GM04503 (cell line): ENCODE measurements around the gene KCNQ1OT1.

Source experiments
- DNase-seq: peaks from one replicate; pipeline ENCODE4 v3.0.0-alpha.2; 2012; ENCODE audit warnings: low read depth

The KCNQ1OT1 gene

DNA sequence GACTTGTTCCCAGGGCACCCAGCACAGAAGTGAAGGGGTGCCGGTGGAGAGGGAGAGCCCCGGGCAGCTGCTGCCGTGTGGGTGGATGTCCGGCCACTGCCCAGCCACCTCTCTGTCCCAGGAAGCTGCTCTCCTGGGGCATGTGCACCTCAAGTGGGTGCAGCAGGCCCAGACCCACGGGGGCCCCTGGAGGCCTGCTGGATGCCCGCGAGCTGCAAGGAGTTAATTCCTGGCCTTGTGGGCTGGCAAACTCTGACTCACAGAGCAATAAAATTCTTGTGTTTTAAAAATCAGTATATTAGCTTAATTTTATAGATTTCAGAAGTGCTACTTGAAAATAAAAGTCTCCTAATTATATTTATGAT, 37.4 kb upstream of the KCNQ1OT1 start:
- no peak for DNase-seq

DNA sequence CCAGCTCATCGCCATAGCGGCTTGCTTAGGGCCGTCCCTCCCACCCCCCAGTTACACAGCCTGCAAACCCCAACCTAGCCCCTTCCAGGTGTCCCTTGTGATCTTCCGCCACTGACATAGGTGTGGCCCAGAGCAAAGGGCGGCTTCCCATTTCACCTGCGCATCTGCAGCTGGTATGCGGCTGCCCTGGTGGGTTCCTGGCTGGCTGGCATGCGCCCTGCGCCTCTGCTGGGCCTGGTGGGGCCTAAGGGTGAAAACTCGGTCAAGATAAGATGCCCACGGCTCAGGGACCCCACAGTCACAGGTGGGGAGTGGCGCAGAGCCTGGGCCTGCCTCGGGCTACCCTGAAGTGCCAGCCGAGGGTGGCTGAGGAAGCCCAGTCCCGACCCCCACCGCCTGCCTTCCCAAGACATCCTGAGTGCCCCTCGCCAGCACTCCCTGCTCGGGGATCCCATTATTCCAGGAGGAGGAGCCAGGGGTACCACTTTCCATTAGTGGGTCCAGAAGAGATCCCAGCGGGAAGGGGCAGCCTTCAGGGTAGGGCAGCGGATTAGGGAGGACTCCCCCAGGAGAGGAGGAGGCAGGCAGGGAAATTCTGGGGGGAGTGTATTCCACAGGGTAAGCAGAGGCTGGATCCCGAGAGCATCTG, 36.9 kb upstream of the KCNQ1OT1 start:
- DNase-seq, result no peak

DNA sequence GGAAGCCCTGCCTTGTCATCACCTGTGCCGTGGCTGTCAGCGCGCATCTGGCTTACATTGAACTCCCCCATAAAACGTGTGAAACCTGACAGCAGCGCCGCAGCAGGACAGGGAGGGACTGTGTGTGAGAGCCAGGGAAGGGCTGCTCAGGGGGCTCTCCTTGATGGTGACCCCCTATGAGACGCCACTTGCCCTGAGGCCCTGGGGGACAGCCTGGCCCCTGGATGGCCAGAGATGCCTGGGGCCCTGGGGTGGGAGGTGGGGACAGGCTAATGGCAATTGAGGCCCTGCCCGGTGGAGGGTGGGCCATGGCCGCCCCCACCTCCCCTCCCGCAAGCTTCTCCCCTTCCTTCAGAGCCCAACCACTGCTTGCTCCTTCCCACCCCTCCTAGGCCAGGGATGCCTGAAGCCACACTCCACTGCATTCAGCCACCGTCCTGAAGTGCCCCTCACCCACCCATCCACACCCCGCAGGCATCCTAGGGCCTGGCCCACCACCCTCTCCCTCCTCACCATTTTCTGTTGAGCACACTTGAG, 35.3 kb upstream of the KCNQ1OT1 start:
- DNase-seq, result no peak

DNA sequence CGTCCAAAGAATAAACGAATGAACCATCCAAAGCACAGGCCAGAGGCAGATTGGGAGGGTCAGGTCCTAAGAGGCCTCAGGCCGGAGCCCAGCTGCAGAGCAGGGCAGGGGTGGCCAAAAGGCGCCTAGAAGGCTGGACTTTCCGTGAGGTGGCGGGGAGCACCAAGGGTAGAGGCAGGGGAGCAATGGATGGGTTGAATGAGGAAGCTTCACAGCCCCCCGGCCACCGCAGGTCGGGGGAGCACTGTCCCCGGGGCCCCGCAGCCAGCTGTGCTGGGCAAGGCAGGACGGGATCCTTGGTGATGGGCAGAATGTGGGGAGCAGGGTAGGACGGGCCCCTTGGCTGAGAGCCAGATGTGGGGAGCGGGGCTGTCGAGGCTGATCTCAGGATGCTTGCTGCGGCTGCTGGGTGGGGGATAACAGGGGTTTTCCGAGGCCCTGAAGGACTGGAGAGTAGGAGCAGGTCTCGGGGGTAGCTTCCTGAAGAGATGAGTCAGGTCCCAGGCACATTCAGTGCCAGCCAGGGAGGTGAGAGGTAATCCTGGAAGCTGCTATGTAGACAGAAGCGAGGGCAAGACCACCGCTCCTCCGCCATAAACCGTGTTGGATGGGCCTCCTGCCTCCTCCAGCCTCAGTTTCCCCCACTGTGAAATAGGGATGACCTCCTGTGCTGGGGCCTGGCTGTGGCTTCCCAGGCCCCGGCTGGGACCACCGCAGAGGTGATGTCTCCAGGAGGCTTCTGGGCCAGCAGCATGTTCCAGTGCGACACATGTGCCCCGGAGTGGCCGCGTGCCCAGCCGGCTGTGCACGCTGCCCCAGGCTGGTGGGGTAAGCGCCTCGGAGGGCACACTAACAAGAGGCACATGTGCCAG, 34.6 kb upstream of the KCNQ1OT1 start:
- DNase-seq, result no peak

DNA sequence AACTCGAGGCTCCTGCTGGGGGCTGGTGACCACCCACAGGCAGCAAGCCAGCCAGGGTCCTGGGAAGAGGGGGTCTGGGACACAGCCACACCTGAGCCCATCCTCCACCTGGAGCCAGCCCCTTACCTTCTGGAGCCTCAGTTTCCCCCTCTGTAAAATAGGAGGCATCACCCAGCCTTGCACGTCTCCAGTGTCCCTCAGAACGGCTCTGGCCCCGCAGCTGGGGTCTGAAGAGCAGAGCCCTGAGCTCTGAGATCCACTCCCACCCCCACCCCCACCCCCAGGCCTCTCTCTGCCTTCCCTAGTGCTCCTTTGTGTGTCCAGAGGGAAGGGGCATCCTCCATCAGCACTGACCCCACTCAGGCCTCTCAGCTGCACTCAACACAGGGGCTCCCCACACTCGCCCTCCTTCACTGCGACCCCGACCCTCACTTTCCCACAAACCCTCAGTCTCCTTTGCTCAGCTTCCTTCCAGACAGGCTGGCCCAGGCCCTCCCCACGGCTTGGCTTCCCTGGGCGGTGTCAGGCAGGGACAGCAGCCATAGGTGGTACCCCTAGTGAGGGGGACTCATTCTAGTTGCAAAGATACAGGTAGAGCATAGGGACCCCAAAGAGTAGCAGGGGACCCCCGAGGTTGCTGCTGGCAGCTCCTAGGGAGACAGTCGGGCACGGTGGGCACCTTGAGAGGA, 33.3 kb upstream of the KCNQ1OT1 start:
- no peak for DNase-seq

DNA sequence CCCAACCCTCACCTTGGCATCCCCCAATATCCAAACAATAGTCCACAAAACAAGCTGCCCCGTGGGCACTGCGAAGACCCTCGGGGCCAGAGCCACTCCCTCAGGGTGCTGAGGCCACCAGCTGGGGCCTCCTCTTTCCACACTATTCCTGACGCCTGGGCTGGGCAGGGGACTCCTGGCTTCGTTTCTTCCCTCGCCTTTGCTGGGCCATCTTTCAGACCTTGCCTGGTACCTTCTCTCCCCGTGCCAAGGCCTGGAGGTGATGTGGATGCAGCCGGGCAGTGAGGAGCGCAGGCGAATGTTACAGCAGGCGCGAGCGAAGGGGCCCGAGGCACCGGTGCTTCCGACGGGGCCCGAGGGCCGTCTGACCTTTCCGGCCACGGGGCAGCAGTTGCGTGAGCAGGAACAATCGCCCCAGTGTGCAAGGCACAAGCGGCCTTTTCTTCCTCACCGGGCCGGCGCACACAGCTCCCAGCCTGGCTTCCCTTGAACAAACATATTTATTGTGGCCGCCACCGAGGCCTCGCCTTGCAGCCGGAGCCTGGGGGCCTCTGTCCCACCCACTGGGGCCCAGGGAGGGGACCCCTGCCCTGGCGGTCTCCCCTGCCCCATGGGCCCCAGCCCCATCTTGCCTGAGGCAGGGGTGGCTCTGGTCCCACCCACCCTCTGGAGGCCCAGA, 32.6 kb upstream of the KCNQ1OT1 start:
- DNase-seq, result no peak

DNA sequence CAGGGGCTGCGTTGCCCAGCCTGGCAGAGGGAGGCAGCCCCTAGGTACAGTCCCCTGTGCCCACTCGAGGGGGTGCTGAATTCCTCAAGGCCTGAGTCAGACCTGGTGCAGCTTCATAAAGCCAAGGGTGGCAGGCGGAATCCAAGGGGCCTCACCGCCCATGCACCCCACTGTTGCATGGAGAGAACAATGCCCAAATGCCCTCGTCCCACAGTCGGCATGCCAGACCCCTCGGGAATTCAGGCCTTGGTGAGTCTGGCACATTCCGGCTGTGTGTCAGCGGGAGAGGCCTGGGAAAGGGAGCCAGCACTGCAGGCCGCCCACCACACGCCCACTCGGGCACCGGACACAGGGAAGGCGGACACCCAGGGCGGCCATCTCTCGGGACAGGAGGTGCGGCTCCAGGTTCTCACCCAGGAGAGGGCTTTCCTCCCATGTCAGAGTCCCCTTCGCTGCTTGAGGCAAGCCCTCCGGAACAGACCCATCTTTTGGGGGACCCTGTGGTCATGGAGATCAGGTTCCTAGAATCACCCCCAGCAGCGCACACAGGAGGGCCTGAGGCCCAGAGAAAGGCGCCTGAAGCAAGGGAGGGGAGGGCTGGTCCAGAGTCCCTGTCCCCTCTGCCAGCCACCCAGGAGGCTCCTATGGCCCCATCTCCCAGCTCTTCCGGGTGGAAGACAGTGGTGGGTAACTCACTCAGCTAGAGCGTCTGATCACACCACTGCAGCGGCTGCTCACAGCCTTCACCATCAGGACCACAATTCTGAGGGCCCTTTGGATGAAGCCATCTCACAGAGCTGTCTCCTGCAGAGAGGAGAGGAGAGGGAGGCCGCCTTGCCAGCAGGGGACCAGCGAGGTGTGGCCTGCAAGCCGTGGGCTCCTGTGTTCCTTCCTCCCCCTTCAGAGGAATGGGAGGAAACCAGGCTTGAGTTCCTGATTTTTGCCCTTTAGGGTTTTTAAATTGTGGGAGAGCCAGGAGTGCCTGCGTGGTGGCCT, 31.6 kb upstream of the KCNQ1OT1 start:
- no peak for DNase-seq

DNA sequence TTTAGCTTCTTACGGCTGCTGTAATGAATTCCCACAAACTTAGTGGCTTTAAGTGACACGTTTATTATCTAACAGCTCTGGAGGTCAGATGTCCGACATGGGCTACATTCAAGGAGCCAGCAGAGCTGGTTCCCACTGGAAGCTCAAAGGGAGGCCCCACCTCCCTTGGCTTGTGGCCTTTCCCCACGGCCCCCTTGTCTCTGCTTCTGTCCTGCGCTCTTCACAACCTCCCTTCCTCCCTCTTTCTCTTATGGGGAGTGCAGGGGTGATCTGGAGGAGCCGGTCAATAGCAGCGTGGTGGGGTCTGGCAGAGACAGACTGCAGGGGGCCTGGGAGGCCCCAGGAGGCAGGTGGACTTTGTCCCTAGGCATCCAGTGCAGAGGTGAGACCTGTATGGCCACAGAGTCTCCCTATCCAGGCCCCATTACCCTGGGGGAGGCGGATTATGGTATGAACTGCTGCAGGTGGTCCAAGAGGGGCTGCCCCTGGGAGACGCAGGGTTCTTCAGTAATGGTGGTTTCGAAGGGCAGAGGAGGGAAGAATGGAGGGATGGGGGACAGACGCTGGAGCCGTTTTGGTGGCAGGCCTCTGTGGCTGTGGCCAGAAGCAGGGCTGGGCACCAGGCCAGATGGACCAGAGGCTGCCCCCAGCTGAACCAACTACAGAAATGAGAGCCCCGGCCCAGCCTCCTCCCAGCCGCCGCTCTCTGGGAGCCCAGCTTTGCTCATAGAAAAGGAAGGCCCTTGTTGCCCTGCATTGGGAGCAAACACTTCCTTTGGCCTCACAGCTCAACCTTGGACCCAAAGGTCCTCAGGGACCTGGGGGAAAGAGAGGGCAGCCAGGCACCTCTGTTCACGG, 30.7 kb upstream of the KCNQ1OT1 start:
- DNase-seq, result no peak

DNA sequence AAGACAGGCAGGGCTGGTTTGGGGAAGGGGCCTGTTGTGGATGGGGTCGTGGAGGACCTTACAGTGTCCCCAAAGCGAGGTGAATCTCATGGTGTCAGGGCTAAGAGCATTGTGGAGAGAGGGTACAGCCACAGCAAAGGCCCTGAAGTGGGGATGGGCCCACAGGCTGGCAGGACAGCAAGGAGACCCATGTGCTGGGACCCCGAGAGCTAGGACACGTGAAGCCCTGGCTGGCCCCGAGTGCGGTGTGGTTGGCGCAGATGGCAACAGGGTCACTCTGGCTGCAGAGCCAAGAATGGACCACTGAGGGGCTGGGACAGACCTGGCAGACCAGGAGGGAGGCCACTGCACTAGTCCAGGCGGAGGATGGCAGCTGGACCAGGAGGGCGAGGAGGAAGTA, 30.0 kb upstream of the KCNQ1OT1 start:
- DNase-seq, result no peak

DNA sequence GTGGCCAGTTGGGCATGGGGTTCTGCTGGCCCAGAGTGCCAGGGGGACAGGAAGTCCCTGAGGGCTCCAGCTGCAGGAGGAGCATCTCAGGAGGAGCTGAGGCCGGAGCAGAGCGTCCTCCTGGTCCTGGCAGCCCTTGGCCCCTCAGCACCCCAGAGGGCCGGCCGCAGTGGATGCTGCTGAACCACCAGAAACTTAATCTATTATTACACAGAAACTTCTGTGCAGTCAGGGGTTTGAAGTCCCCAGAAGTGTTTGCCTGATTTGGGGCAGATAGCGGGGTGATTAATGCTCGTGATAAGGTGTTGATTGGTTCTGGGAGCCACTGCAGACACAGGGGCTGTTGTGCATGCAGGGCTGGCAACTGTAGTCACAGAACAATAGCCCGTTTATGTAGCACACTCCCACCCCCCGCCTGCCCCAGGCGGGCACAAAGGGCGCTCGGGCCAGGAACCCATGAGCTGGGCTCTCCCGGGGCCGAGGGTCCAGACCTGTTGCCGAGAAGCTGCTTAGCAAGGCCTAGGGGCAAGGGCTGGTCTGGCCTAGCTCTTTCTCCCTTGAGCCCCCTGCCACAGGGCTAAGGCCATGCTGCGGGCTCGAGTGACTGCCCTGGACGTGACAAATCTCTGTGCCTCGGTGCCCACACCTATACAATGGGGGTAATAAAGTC, 29.0 kb upstream of the KCNQ1OT1 start:
- DNase-seq, result no peak

DNA sequence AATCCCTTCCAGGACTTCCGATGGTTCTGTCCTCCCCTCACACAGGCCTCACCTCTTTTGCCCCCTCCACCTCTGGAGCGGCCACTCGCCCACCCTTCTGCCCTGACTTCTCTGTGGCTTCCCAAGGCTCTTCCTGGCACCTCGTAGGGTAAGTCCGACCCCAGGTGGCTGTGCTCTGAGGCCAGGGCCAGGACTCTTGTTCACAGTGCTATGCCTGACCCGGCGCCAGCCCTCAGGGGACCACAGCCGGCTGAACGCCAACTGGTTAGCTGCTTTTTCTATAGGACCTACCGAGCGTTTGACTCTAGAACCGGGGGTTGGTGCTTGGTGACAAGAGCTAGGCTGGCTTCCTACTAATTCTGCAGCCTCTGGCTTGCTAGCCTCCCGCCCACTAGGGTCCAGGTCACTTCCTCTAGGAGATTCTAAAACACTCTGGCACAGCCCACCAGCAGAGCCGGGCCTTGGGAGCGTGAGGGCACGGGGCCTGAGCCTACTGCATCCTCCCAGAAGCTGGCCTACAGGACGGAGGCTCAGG, 28.4 kb upstream of the KCNQ1OT1 start:
- no peak for DNase-seq

DNA sequence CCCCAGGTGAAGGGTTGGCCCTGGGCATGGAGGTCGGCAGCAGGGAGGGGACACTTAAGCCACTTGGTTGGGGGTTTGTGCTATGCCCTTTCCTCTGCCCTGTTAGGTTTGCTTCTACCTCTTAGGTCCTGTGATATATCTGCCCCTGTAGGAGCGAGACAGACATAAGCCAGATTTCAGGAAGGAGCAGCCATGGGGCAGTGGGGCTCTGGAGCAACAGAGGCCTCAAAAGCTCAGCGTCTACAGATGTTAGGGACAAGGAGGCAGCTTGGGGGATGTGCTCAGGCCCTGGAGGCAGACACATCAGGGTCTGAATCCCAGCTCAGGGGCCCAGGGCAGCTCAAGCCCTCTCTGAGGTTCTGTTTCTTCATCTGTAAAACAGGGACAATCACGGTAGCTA, 27.2 kb upstream of the KCNQ1OT1 start:
- DNase-seq, result no peak

DNA sequence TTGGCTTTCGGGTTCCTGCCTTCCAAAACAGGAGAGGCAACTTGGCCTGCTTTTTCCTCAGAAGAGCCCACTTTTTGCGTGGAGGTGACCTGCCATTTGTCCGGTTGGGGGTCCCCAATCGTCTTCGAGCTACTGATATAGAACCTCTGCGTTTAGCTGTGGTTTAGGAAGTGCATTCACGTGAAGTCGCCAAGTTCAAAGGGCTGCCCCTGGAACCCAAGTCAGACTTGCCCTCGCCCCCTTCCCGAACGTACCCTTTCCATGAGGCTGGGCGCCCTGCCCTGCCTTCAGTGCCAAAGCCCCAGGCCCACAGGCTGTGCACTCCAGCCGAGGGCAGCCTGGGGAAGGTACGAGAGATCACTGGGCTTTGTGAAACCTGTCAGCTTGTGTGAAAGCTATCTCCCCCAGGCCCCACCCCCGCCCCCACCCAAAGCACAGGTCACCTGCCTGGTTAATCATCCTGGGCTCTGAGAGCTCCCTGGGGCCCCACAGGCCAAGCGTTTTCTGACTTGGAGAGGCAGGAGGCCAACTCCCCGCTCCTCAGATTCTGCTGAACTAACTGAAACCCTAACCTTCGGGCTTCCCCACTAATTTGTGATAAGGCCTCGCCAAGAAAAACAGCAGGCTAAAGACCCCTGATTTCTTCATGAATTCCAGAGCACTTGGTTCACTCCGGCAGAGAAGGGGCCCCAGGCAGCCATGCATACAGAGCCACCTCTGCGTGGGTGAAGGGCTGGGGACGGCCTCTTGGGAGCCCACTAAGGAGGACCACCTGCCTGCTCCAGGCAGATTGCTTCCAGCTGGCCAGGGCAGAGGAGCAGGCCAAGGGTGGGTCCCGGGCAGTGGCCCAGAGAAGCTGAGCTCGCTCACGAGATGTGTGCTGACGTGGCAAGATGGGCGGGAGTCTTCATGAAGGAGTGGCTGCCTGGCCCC, 25.8 kb upstream of the KCNQ1OT1 start:
- DNase-seq, result no peak

DNA sequence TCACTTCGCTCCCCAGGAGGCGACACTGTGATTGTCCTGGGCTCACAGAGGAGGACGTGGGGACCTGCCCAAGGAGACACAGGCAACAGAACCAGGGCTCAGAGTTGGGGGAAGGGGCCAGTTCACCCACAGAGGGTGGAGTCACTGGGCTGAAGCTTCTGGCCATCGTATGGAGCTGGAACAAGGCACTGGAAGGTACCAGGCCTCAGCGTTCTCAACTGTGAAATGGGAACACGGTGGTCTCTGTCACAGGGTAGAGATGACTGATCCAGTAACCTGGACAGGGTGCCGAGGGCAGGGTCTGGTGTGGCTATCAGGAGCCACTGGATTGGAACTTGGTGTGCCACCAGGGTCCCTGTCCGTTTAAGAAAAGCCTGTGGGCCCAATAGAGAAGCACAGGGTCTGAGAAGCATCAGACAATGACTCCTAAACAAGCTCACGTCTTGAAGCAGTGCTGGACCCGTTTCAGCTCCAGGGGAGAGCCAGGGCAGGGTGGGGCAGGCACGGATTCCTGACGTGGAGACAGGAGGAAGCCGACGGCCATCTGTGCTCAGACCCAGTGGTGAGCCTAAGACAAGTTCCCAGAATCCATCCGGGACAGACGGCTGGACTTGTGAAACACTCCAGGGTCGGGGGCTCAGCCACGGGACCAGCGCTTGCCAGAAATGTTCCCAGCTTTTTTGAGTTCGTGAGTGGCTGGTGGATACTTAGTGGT, 25.0 kb upstream of the KCNQ1OT1 start:
- no peak for DNase-seq

DNA sequence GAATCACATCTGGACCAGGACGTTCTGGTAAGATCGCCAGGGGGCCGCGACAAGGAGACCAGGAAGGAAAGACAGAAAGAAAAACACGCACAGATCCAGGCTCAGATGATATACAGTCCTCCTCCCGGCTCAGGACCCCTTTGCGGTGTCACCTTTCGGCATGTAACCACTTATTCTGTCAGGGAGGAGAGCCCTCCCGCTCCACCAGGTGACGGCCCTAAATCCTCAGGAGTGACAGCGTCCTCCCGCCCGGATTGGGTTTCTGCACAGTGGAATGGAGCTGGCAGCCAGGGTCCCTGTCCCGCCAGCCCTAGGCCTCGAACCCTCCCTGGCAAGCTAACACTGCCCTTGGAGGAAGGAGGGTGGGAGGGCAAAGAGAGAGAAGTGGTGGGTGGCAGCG, 24.3 kb upstream of the KCNQ1OT1 start:
- DNase-seq, result no peak

DNA sequence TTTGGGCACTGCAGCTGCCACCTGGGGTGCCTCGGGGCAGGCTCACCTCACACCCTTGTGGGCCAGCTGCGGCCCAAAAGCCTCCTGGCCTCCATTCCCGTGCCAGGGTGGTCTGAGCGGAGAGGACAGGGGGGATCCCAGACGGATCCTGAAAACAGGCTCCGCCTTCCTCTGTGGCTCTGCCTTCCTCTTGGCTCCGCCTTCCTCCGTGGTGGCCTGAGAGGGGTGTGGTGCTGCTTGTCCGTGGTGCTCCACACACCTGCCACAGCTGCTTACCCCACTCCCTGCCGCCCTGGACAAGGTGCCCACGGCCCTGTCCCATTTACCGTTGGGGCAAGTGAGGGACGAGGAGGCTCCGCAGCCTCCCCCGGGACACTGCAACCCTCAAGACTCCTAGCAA, 23.2 kb upstream of the KCNQ1OT1 start:
- no peak for DNase-seq

DNA sequence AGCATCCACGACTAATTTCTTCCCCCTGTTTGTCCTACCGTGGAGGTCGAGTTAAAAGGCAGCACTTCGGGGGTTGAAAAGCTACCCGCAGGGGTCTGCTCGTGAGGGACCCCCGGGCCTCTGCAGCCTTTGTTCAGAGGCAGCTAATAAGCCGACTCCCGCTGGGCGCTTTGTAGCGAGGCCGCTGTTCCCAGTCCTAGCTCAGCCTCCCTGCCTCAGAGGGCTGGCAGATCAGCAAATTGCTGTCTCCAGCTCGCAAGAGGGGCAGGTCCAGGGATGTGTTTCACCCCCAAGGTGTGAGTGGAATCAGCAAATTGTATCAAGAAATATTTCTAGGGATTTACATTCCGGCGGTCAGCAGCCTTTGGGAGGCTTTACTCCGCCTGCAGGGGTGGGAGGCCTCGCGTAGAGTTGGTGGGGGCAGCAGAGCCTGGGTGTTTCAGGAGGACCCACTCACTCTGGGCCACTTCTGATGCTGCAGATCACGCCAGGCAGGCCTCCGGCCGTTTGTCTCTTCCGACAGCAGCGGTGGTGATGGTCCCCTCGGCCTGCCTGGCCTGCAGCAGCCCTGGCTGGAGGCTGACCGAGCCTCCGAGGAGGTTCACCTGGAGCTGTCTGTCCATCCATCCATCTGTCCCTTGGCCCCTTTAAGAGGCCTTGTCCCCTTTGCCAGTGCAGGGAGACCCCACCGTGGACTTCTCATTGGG, 21.6 kb upstream of the KCNQ1OT1 start:
- DNase-seq, result no peak
